Measurements from ENCODE around the gene EBF4.

DNA sequence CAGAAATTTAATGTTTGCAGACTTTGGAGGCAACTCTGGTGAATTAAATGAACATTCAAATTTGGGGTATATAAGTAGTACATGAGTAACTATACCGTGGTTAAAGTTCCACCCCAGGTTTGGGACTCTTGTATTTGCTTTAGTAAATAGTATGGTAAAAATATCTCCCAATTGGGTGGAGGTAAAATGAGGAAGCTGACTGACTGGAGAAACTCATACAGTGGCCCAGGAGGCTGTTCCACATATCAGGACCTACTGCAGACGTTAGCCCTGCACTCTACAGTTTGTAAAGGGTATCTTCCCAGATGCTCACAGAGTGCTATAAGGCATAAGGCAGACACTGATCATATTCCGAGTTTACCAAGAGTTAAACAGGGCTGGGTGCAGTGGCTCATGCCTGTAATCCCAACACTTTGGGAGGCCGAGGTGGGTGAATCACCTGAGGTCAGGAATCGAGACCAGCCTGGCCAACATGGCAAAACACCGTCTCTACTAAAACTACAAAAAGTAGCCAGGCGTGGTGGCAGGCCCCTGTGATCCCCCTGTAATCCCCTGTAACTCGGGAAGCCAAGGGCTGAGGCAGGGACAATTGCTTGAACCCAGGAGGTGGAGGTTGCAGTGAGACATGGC, 54.2 kb downstream of the EBF4 start:
- no peak for TF ChIP-seq SIX5 (IDR thresholded peaks at IDR 0.05; ENCODE audit: low read depth, low read length)
- TF ChIP-seq YY1 (IDR thresholded peaks at IDR 0.05; ENCODE audit: low read depth, low read length) = no peak
- no peak for TF ChIP-seq POLR2AphosphoS5 (IDR thresholded peaks at IDR 0.05; ENCODE audit: low read depth, low read length)

Measured in H1 (cell line).